ENCODE data around the gene FBRSL1. TPM values are rescaled to one million over a fixed set of nuclear protein-coding genes. Genes with fewer than 3 reads are reported as not detected.

FBRSL1 gene
- total and polyA plus RNA-seq, 4 donors: 2.5 to 35.5 (median 5.6) TPM

DNA sequence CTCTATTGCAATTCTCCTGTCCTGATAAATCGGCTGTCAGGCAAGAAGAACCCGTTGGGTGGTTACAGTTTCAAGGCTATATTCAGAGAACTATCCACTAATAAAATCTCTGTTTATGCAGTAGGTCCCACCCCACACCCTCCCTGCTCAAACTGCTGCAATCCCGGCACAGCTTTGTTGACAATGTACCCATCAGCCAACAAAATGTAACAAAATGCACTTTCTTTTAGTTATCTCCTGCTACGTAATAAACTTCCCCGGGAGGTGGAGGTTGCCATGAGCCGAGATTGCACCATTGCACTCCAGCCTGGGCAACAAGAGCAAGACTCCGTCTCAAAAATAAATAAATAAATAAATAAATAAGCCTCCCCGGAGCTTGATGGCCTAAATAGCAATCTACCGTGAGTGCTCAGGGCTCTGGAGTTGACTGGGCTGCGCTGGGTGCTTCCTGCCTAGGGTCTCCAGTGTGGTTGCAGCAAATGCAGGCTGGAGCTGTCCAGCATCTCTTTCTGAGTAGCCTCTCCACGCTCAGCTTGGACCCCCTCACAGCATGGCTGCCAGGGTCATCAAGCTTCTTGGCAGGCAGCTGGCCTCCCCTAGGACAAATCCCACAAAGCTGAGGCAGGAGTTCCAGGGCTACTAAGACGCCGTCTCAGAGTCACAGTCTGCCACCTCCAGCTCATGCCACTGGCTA lies 43.2 kb upstream of the FBRSL1 start:
- H3K4me3 ChIP-seq (ENCODE audit: low read depth in 1 of 3, low read length in 3 of 3): no peak overlapping the region
- H3K27ac ChIP-seq (ENCODE audit: low read depth in 1 of 2, low read length in 2 of 2): no peak overlapping the region
- H3K9me3 ChIP-seq (ENCODE audit: control insufficient read depth in 4 of 4, low read length in 3 of 4): no peaks in the 10 kb centered on the region
- no peak overlapping the region for H3K9ac ChIP-seq (ENCODE audit: low read depth in 1 of 2, low read length in 2 of 2)
- H3K4me1 ChIP-seq (ENCODE audit: control insufficient read depth in 4 of 4, insufficient read depth in 4 of 4, low read length in 3 of 4): peaks cover 0 to 3% (median 0%) of the 10 kb centered on the region in 4 donors
- no peaks in the 10 kb centered on the region for H3K27me3 ChIP-seq (ENCODE audit: control insufficient read depth in 4 of 4, insufficient read depth in 4 of 4, low read length in 3 of 4)
- no peak for DNase-seq (ENCODE audit: low spot score)
- H3K36me3 ChIP-seq (ENCODE audit: control insufficient read depth in 4 of 4, insufficient read depth in 3 of 4, low read depth in 1 of 4, low read length in 3 of 4): no peaks in the 10 kb centered on the region
- TF ChIP-seq ZBTB33 (IDR thresholded peaks at IDR 0.05): no peak
- TF ChIP-seq FOXA2 (IDR thresholded peaks at IDR 0.05): no peak
- no peak for TF ChIP-seq SP1 (IDR thresholded peaks at IDR 0.05)
- TF ChIP-seq CTCF (IDR thresholded peaks at IDR 0.05; ENCODE audit: low read depth, low read length, missing input control): no peak
- TF ChIP-seq RXRA (IDR thresholded peaks at IDR 0.05): no peak
- TF ChIP-seq FOXA1 (IDR thresholded peaks at IDR 0.05): no peak
- TF ChIP-seq, protein P1, sequence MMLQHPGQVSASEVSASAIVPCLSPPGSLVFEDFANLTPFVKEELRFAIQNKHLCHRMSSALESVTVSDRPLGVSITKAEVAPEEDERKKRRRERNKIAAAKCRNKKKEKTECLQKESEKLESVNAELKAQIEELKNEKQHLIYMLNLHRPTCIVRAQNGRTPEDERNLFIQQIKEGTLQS (IDR thresholded peaks at IDR 0.05): no peak
- no peak for TF ChIP-seq HNF4G (IDR thresholded peaks at IDR 0.05)
- no peak for TF ChIP-seq TAF1 (conservative IDR thresholded peaks at IDR 0.05)
- TF ChIP-seq GABPA (IDR thresholded peaks at IDR 0.05 in 1 of 2, conservative IDR thresholded peaks at IDR 0.05 in 1 of 2): no peak
- WGBS: 80% methylated on average over 13 of the region's 13 CpGs

- Histone ChIP-seq H3K9me3 (ENCODE audit: control insufficient read depth in 4 of 4, low read length in 3 of 4) (no peaks in the 10 kb centered on the region), H3K4me1 (ENCODE audit: control insufficient read depth in 4 of 4, insufficient read depth in 4 of 4, low read length in 3 of 4) (peaks cover 0 to 3% (median 0%) of the 10 kb centered on the region in 4 donors), H3K27ac (ENCODE audit: low read depth in 1 of 2, low read length in 2 of 2) (no peak overlapping the region), H3K27me3 (ENCODE audit: control insufficient read depth in 4 of 4, insufficient read depth in 4 of 4, low read length in 3 of 4) (no peaks in the 10 kb centered on the region), H3K4me3 (ENCODE audit: low read depth in 1 of 3, low read length in 3 of 3) (no peak overlapping the region), H3K36me3 (ENCODE audit: control insufficient read depth in 4 of 4, insufficient read depth in 3 of 4, low read depth in 1 of 4, low read length in 3 of 4) (no peaks in the 10 kb centered on the region), H3K9ac (ENCODE audit: low read depth in 1 of 2, low read length in 2 of 2) (no peak overlapping the region)
- 84% methylated on average over 14 of the region's 14 CpGs for WGBS
- no peak for DNase-seq (ENCODE audit: low spot score)
- TF ChIP-seq TAF1 (conservative IDR thresholded peaks at IDR 0.05) (no peak), ZBTB33 (IDR thresholded peaks at IDR 0.05) (no peak), HNF4G (IDR thresholded peaks at IDR 0.05) (no peak), EGR1 (IDR thresholded peaks at IDR 0.05; ENCODE audit: low read depth in 2 of 2) (no peak), RAD21 (IDR thresholded peaks at IDR 0.05) (no peak), MAX (IDR thresholded peaks at IDR 0.05) (no peak), NR2F2 (IDR thresholded peaks at IDR 0.05) (no peak), CTCF (IDR thresholded peaks at IDR 0.05; ENCODE audit: low read depth, low read length, missing input control) (no peak), REST (IDR thresholded peaks at IDR 0.05) (no peak), YY1 (IDR thresholded peaks at IDR 0.05) (no peak), FOXA2 (IDR thresholded peaks at IDR 0.05) (no peak), RXRA (IDR thresholded peaks at IDR 0.05) (no peak)
Observed at GRCh38 chr12:132447327-132447720, 42.6 kb upstream of the FBRSL1 start.

Measured in liver (tissue), 9 donors.